MCF 10A (cell line): ENCODE data around the gene STIL. TPM values are rescaled to one million over a fixed set of nuclear protein-coding genes. Genes with fewer than 3 reads are reported as not detected.
A peak's percentile ranks its signal among the peaks of the same experiment; 100 is the strongest.

Experiments used
- BruUV-seq: library from RNA; stranded (reverse); fragments of 400-500 nt; replicated peaks from 2 replicates; lab custom pipeline; 2021; lab: Mats Ljungman, UMichigan
- CTCF ChIA-PET: fragments of 300-600 bp; sonication (Branson Sonifier 250); formaldehyde crosslinking; extraction: SDS; loops from one replicate; lab custom pipeline; 2021; ENCODE audit warnings: antibody characterized with exemption, inconsistent platforms; lab: Yijun Ruan, JAX
- POLR2A ChIA-PET: fragments of 300-600, 350-650 bp; sonication (Branson Sonifier 250); formaldehyde crosslinking; extraction: SDS; loops from one replicate; lab custom pipeline; 2020; ENCODE audit warnings: antibody characterized with exemption, inconsistent platforms; lab: Yijun Ruan, JAX
- DNase-seq: peaks from one replicate; pipeline ENCODE4 v3.0.0-alpha.2; 2018; ENCODE audit not compliant: unreplicated experiment
- H3K27ac Mint-ChIP-seq: one replicate; pipeline ENCODE4 v1.8.0; 2022; ENCODE audit warnings: mild to moderate bottlenecking, low read depth, mixed read lengths; ENCODE audit not compliant: unreplicated experiment
- H3K27me3 Mint-ChIP-seq: one replicate; pipeline ENCODE4 v1.8.0; 2022; ENCODE audit warnings: mixed read lengths; ENCODE audit not compliant: insufficient read depth, unreplicated experiment
- H3K36me3 Mint-ChIP-seq: one replicate; pipeline ENCODE4 v1.8.0; 2022; ENCODE audit warnings: mild to moderate bottlenecking, moderate library complexity, mixed read lengths; ENCODE audit not compliant: insufficient read depth, unreplicated experiment
- H3K4me1 Mint-ChIP-seq: one replicate; pipeline ENCODE4 v1.8.0; 2022; ENCODE audit warnings: mixed read lengths; ENCODE audit not compliant: insufficient read depth, unreplicated experiment
- H3K4me3 Mint-ChIP-seq: one replicate; pipeline ENCODE4 v1.8.0; 2022; ENCODE audit warnings: mild to moderate bottlenecking, moderate library complexity, mixed read lengths; ENCODE audit not compliant: unreplicated experiment
- H3K9me3 Mint-ChIP-seq: one replicate; pipeline ENCODE4 v1.8.0; 2022; ENCODE audit warnings: mixed read lengths; ENCODE audit not compliant: unreplicated experiment
- intact Hi-C: fragments of 100-400 bp; cut with micrococcal nuclease; formaldehyde crosslinking; loops from 2 replicates; pipeline ENCODE4 v1.14.1; 2022
- total RNA-seq: library from RNA; stranded (reverse); gene quantifications from 2 replicates; pipeline ENCODE4 v1.2.3, GENCODE V29; 2022
- TF ChIP-seq, protein P1 (sequence below): fragments of 200-600 bp; IDR thresholded peaks from one replicate; pipeline ENCODE4 v1.8.0; 2022; ENCODE audit warnings: antibody characterized with exemption, mild to moderate bottlenecking; ENCODE audit not compliant: unreplicated experiment

STIL gene
- total RNA-seq, 1 experiment from 2014 or later, result 12.6 TPM

- TF ChIP-seq, protein P1, sequence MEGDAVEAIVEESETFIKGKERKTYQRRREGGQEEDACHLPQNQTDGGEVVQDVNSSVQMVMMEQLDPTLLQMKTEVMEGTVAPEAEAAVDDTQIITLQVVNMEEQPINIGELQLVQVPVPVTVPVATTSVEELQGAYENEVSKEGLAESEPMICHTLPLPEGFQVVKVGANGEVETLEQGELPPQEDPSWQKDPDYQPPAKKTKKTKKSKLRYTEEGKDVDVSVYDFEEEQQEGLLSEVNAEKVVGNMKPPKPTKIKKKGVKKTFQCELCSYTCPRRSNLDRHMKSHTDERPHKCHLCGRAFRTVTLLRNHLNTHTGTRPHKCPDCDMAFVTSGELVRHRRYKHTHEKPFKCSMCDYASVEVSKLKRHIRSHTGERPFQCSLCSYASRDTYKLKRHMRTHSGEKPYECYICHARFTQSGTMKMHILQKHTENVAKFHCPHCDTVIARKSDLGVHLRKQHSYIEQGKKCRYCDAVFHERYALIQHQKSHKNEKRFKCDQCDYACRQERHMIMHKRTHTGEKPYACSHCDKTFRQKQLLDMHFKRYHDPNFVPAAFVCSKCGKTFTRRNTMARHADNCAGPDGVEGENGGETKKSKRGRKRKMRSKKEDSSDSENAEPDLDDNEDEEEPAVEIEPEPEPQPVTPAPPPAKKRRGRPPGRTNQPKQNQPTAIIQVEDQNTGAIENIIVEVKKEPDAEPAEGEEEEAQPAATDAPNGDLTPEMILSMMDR, result no peak
- intact Hi-C loops, result no loop called here
- no TSS peak for BruUV-seq
- Mint-ChIP-seq H3K4me3 (no peak overlapping the region), H3K36me3 (peaks cover 4% of the 10 kb centered on the region), H3K9me3 (no peaks in the 10 kb centered on the region), H3K4me1 (peaks cover 2% of the 10 kb centered on the region), H3K27ac (no peak overlapping the region), H3K27me3 (no peaks in the 10 kb centered on the region)
- ChIA-PET CTCF (interaction anchor here (0.6 to 1.8 kb wide), 9 partner anchors 12 to 420 kb away, joined by 3 to 9 read pairs (median 5); no protein-coding TSS in a partner anchor), POLR2A (interaction anchor here (0.7 to 2.0 kb wide), 2 partner anchors 16 to 52 kb away, joined by 3 to 6 read pairs; partner anchors contain the start of gene CMPK1)
- DNase-seq, result no peak
Measured at GRCh38 chr1:47317841-47318240, 3.9 kb upstream of the STIL start.

DNA sequence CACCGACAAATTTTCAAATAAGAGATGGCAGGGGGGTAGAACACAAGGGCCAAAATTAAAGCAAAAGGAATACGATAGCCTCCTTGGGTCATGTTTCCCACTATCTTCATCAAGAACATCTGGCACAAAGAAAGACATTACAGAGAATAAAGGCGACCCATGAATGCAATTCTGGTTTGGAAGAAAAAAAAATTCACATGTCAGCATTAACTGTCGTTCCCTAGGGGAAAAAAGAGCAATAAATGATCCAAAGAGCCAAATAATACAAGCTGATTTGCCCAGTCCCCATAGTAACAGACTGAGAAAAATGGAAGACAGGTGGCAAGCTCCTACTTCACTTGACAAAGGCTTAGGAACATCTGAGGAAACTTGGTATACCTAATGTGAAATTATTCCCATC is 4.5 kb downstream of the STIL start:
- no peaks in the 10 kb centered on the region for H3K9me3 Mint-ChIP-seq
- TF ChIP-seq, protein P1, result no peak
- no TSS peak for BruUV-seq
- DNase-seq, result no peak
- intact Hi-C loops, result no loop called here
- H3K4me1 Mint-ChIP-seq, result peaks cover 5% of the 10 kb centered on the region
- peak overlapping the region; percentile 9 for H3K27ac Mint-ChIP-seq
- ChIA-PET CTCF (interaction anchor here (1.0 to 1.1 kb wide), 3 partner anchors 34 to 134 kb away, joined by 3 read pairs; no protein-coding TSS in a partner anchor), POLR2A (interaction anchor here (1.0 to 3.4 kb wide), 2 partner anchors 11 to 24 kb away, joined by 3 to 21 read pairs; partner anchors contain the start of gene CMPK1)
- H3K27me3 Mint-ChIP-seq, result no peaks in the 10 kb centered on the region
- no peak overlapping the region for H3K4me3 Mint-ChIP-seq
- peaks cover 14% of the 10 kb centered on the region for H3K36me3 Mint-ChIP-seq

DNA sequence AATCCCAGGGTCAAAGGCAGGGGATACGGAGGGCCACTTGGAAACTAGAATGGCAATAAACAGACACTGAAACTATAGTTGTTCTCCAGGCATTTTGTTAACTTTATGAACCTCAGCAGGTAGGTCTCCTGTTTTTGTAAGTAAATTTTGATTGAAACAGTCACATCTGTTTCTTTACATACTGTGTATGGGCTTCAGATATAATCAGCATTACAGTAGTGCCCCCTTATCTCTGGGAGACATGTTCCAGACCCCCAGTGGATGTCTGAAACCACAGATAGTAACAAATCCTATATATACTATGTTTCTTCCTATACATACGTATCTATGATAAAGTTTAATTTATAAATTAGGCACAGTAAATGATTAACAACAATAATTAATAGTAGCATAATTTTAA is 11.5 kb downstream of the STIL start:
- Mint-ChIP-seq H3K9me3 (no peaks in the 10 kb centered on the region), H3K27me3 (no peaks in the 10 kb centered on the region), H3K36me3 (peaks cover 28% of the 10 kb centered on the region), H3K4me1 (no peaks in the 10 kb centered on the region), H3K27ac (no peak overlapping the region), H3K4me3 (no peak overlapping the region)
- ChIA-PET CTCF (no interaction called here), POLR2A (no interaction called here)
- intact Hi-C loops, result no loop called here
- DNase-seq, result no peak
- no TSS peak for BruUV-seq
- TF ChIP-seq, protein P1, result no peak

- intact Hi-C loops, result no loop called here
- no peaks in the 10 kb centered on the region for H3K4me1 Mint-ChIP-seq
- no peak overlapping the region for H3K4me3 Mint-ChIP-seq
- H3K9me3 Mint-ChIP-seq, result no peaks in the 10 kb centered on the region
- no peaks in the 10 kb centered on the region for H3K27me3 Mint-ChIP-seq
- no peak for DNase-seq
- BruUV-seq, result no TSS peak
- ChIA-PET POLR2A (interaction anchor here (0.7 to 1.0 kb wide), 2 partner anchors 12 to 28 kb away, joined by 3 read pairs; no protein-coding TSS in a partner anchor), CTCF (interaction anchor here (0.6 to 1.1 kb wide), 3 partner anchors 13 to 106 kb away, joined by 3 read pairs; no protein-coding TSS in a partner anchor)
- no peak overlapping the region for H3K27ac Mint-ChIP-seq
- TF ChIP-seq, protein P1, result no peak
- H3K36me3 Mint-ChIP-seq, result peaks cover 33% of the 10 kb centered on the region
Measured at GRCh38 chr1:47298025-47298699, 15.8 kb downstream of the STIL start.
